IPS DF 6.9 (cell line): ENCODE data around the gene TEX29.

Experiments
- DNase-seq: peaks from one replicate; pipeline ENCODE4 v3.0.0-alpha.2; 2013; ENCODE audit warnings: low read depth, low spot score
- H3K27ac ChIP-seq: one replicate; pipeline ENCODE4 v1.5.1; 2013; ENCODE audit warnings: low read length, control low read depth
- H3K27me3 ChIP-seq: 2 replicates; pipeline ENCODE4 v1.6.1; 2013; ENCODE audit warnings: mild to moderate bottlenecking, low read length; ENCODE audit not compliant: control insufficient read depth, insufficient read depth
- H3K36me3 ChIP-seq: 2 replicates; pipeline ENCODE4 v1.6.1; 2013; ENCODE audit warnings: low read length; ENCODE audit not compliant: control insufficient read depth, insufficient read depth
- H3K4me1 ChIP-seq: 2 replicates; pipeline ENCODE4 v1.6.1; 2013; ENCODE audit warnings: low read length; ENCODE audit not compliant: control insufficient read depth, insufficient read depth
- H3K4me3 ChIP-seq: 2 replicates; pipeline ENCODE4 v1.5.1; 2013; ENCODE audit warnings: mild to moderate bottlenecking, low read length
- H3K9me3 ChIP-seq: 2 replicates; pipeline ENCODE4 v1.6.1; 2013; ENCODE audit warnings: low read length, inconsistent platforms; ENCODE audit not compliant: control insufficient read depth, insufficient read depth
- WGBS: extraction: QIAGEN DNeasy Blood & Tissue Kit; methylation state at CpG from one replicate; pipeline ENCODE4 v1.1.7; 2013; ENCODE audit warnings: mixed read lengths, missing lambda C conversion rate; ENCODE audit not compliant: insufficient read length, insufficient coverage; 5-methylcytosine and 5-hydroxymethylcytosine counted together

TEX29 gene

GRCh38 chr13:111383591-111384440, 63.4 kb downstream of the TEX29 start:
- WGBS = no CpG with 5 or more reads among the region's 21 CpGs
- H3K27me3 ChIP-seq = no peaks in the 10 kb centered on the region
- no peak overlapping the region for H3K27ac ChIP-seq
- H3K36me3 ChIP-seq = no peaks in the 10 kb centered on the region; the same call in 1 of the 2 replicates
- H3K4me3 ChIP-seq = no peak overlapping the region
- DNase-seq = no peak
- H3K9me3 ChIP-seq = no peaks in the 10 kb centered on the region
- H3K4me1 ChIP-seq = no peaks in the 10 kb centered on the region

GRCh38 chr13:111384441-111385182, 64.2 kb downstream of the TEX29 start:
- Histone ChIP-seq H3K36me3 (no peaks in the 10 kb centered on the region; the same call in 1 of the 2 replicates), H3K27me3 (no peaks in the 10 kb centered on the region), H3K4me1 (no peaks in the 10 kb centered on the region), H3K27ac (no peak overlapping the region), H3K4me3 (no peak overlapping the region), H3K9me3 (no peaks in the 10 kb centered on the region)
- DNase-seq = no peak
- WGBS = no CpG with 5 or more reads among the region's 11 CpGs

GRCh38 chr13:111385183-111385857, 64.9 kb downstream of the TEX29 start:
- no CpG with 5 or more reads among the region's 6 CpGs for WGBS
- no peaks in the 10 kb centered on the region for H3K4me1 ChIP-seq
- no peak overlapping the region for H3K27ac ChIP-seq
- DNase-seq = no peak
- no peaks in the 10 kb centered on the region; the same call in 1 of the 2 replicates for H3K36me3 ChIP-seq
- H3K27me3 ChIP-seq = no peaks in the 10 kb centered on the region
- no peak overlapping the region for H3K4me3 ChIP-seq
- no peaks in the 10 kb centered on the region for H3K9me3 ChIP-seq

- Histone ChIP-seq H3K4me1 (no peaks in the 10 kb centered on the region), H3K27me3 (no peaks in the 10 kb centered on the region), H3K9me3 (no peaks in the 10 kb centered on the region), H3K36me3 (no peaks in the 10 kb centered on the region; the same call in 1 of the 2 replicates), H3K27ac (no peak overlapping the region), H3K4me3 (no peak overlapping the region)
- no peak for DNase-seq
- no CpG with 5 or more reads among the region's 24 CpGs for WGBS
These were observed 66.8 kb downstream of the TEX29 start for GRCh38 chr13:111387026-111387871.

GRCh38 chr13:111387945-111388600, 67.6 kb downstream of the TEX29 start:
- no CpG with 5 or more reads among the region's 18 CpGs for WGBS
- no peaks in the 10 kb centered on the region for H3K4me1 ChIP-seq
- H3K27ac ChIP-seq = no peak overlapping the region
- no peak for DNase-seq
- no peaks in the 10 kb centered on the region; the same call in 1 of the 2 replicates for H3K36me3 ChIP-seq
- no peaks in the 10 kb centered on the region for H3K27me3 ChIP-seq
- H3K4me3 ChIP-seq = no peak overlapping the region
- H3K9me3 ChIP-seq = no peaks in the 10 kb centered on the region

GRCh38 chr13:111388851-111389500, 68.5 kb downstream of the TEX29 start:
- DNase-seq = no peak
- no peak overlapping the region for H3K27ac ChIP-seq
- no peak overlapping the region for H3K4me3 ChIP-seq
- no peaks in the 10 kb centered on the region for H3K4me1 ChIP-seq
- no CpG with 5 or more reads among the region's 19 CpGs for WGBS
- no peaks in the 10 kb centered on the region for H3K9me3 ChIP-seq
- H3K36me3 ChIP-seq = no peaks in the 10 kb centered on the region
- H3K27me3 ChIP-seq = no peaks in the 10 kb centered on the region

GRCh38 chr13:111389621-111390521, 69.4 kb downstream of the TEX29 start:
- Histone ChIP-seq H3K4me1 (no peaks in the 10 kb centered on the region), H3K36me3 (no peaks in the 10 kb centered on the region), H3K9me3 (no peaks in the 10 kb centered on the region), H3K27ac (no peak overlapping the region), H3K27me3 (no peaks in the 10 kb centered on the region), H3K4me3 (no peak overlapping the region)
- no CpG with 5 or more reads among the region's 21 CpGs for WGBS
- no peak for DNase-seq

GRCh38 chr13:111390522-111391270, 70.3 kb downstream of the TEX29 start:
- H3K4me1 ChIP-seq = no peaks in the 10 kb centered on the region; the same call in 1 of the 2 replicates
- H3K27ac ChIP-seq = no peak overlapping the region
- no peaks in the 10 kb centered on the region for H3K36me3 ChIP-seq
- no peak overlapping the region for H3K4me3 ChIP-seq
- H3K27me3 ChIP-seq = no peaks in the 10 kb centered on the region
- DNase-seq = no peak
- no CpG with 5 or more reads among the region's 18 CpGs for WGBS
- no peaks in the 10 kb centered on the region for H3K9me3 ChIP-seq
